Transverse colon (tissue), 4 donors: ENCODE measurements around the gene B4GALT5.

ENCODE experiments used
- EP300 ChIP-seq: sonication (generic); formaldehyde crosslinking; IDR thresholded peaks from one replicate; pipeline ENCODE4 v1.6.1; 2017; ENCODE audit warnings: antibody characterized with exemption, low read depth
- POLR2A ChIP-seq: fragments of 450-650 bp; IDR thresholded peaks from one replicate; pipeline ENCODE4 v1.6.1; 2016; ENCODE audit warnings: antibody characterized with exemption, mild to moderate bottlenecking, moderate library complexity
- POLR2AphosphoS5 ChIP-seq, 3 donors: sonication (generic); formaldehyde crosslinking; IDR thresholded peaks; one replicate each; pipeline ENCODE4 v1.6.1; 2016; ENCODE audit warnings: antibody characterized with exemption in 3 of 3
- TF ChIP-seq, protein P1 (sequence below), 5 experiments: fragments of 200-600 bp in 3 of 5; fragments of 450-650 bp in 2 of 5; sonication (generic) in 3 of 5; IDR thresholded peaks; 1 replicate in 2 of 5; 2 replicates in 3 of 5; pipeline ENCODE4 v1.5.1; 2016 to 2017; ENCODE audit warnings: antibody characterized with exemption in 5 of 5, inconsistent platforms in 3 of 5, mild to moderate bottlenecking in 2 of 5, moderate library complexity in 1 of 5

DNA sequence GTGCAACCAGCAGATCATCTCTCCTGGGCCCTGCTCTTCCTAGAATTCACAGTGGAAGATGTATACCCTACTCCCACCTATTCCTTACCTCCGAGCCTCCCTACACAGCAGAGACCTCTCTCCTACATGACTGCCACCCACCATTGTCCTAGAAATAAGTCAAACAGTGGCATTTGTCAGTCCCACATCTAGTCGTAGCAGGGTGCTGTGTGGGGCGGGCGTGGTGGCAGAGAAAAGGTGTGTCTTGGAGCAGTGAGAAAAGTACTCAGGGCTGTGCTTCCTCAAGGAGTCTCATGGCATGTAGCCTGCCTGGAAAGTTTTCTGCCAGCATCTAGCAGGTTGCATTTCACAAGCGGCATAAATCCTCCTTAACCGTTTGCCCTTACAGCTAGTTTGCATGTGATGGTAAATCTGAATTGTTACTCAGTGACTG, 86.3 kb downstream of the B4GALT5 start:
- TF ChIP-seq, protein P1, sequence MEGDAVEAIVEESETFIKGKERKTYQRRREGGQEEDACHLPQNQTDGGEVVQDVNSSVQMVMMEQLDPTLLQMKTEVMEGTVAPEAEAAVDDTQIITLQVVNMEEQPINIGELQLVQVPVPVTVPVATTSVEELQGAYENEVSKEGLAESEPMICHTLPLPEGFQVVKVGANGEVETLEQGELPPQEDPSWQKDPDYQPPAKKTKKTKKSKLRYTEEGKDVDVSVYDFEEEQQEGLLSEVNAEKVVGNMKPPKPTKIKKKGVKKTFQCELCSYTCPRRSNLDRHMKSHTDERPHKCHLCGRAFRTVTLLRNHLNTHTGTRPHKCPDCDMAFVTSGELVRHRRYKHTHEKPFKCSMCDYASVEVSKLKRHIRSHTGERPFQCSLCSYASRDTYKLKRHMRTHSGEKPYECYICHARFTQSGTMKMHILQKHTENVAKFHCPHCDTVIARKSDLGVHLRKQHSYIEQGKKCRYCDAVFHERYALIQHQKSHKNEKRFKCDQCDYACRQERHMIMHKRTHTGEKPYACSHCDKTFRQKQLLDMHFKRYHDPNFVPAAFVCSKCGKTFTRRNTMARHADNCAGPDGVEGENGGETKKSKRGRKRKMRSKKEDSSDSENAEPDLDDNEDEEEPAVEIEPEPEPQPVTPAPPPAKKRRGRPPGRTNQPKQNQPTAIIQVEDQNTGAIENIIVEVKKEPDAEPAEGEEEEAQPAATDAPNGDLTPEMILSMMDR (IDR thresholded peaks at IDR 0.05), result no peak
- no peak for TF ChIP-seq POLR2A
- no peak for TF ChIP-seq EP300
- no peak for TF ChIP-seq POLR2AphosphoS5 (IDR thresholded peaks at IDR 0.05)
